GM21528 (cell line): ENCODE measurements around the gene ATXN7L1.

Experiments used
- ATAC-seq: cut with Tn5 transposase; IDR thresholded peaks from one replicate; pipeline ENCODE4 v1.9.1; 2021; ENCODE audit warnings: mild to moderate bottlenecking, moderate library complexity; ENCODE audit not compliant: unreplicated experiment, low FRiP score

The ATXN7L1 gene

GRCh38 chr7:105565190-105565589, 311.2 kb downstream of the ATXN7L1 start:
- ATAC-seq: no peak

GRCh38 chr7:105559926-105560325, 316.5 kb downstream of the ATXN7L1 start:
- no peak for ATAC-seq
